ENCODE measurements around the gene THOC5. TPM values are rescaled to one million over a fixed set of nuclear protein-coding genes. Genes with fewer than 3 reads are reported as not detected.
"Not testable (repeated sequence)": the region's sequence is repeated elsewhere in the genome, so short reads cannot be mapped to it uniquely, and the experiment has no call there.

Gene THOC5
- total and polyA plus RNA-seq, 8 donors, result 32.7 to 44.2 (median 38.3) TPM

DNA sequence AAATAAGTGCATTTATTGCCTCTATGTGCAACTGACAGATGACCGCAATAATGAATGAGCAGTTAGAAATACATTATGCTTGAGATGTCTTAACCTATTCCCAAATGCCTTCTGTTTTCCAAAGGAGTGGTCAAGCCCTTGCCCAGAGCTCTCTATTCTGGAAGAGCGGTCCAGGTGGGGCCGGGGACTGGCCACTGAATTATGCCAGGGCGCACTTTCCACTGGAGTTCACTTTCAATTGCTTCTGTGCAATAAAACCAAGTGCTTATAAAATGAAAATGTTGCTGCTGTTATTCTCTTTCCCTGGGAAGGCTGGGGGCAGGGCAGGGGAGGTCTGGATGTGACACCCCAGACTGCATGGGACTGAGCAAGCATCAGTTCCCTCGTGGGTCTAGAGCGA, 62.5 kb downstream of the THOC5 start:
- TF ChIP-seq, protein P1, sequence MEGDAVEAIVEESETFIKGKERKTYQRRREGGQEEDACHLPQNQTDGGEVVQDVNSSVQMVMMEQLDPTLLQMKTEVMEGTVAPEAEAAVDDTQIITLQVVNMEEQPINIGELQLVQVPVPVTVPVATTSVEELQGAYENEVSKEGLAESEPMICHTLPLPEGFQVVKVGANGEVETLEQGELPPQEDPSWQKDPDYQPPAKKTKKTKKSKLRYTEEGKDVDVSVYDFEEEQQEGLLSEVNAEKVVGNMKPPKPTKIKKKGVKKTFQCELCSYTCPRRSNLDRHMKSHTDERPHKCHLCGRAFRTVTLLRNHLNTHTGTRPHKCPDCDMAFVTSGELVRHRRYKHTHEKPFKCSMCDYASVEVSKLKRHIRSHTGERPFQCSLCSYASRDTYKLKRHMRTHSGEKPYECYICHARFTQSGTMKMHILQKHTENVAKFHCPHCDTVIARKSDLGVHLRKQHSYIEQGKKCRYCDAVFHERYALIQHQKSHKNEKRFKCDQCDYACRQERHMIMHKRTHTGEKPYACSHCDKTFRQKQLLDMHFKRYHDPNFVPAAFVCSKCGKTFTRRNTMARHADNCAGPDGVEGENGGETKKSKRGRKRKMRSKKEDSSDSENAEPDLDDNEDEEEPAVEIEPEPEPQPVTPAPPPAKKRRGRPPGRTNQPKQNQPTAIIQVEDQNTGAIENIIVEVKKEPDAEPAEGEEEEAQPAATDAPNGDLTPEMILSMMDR (IDR thresholded peaks at IDR 0.05), result no peak
- ATAC-seq (no peak), DNase-seq (no peak)
- H3K4me3 ChIP-seq, result no peak overlapping the region
- H3K9me3 ChIP-seq, result peaks cover 0 to 3% of the 10 kb centered on the region in 2 donors
- H3K27me3 ChIP-seq, result no peaks in the 10 kb centered on the region
- H3K4me1 ChIP-seq, result no peaks in the 10 kb centered on the region
- no peaks in the 10 kb centered on the region for H3K36me3 ChIP-seq
- H3K27ac ChIP-seq, result no peak overlapping the region
- intact Hi-C loops (cut with DNase I), result no loop called here

DNA sequence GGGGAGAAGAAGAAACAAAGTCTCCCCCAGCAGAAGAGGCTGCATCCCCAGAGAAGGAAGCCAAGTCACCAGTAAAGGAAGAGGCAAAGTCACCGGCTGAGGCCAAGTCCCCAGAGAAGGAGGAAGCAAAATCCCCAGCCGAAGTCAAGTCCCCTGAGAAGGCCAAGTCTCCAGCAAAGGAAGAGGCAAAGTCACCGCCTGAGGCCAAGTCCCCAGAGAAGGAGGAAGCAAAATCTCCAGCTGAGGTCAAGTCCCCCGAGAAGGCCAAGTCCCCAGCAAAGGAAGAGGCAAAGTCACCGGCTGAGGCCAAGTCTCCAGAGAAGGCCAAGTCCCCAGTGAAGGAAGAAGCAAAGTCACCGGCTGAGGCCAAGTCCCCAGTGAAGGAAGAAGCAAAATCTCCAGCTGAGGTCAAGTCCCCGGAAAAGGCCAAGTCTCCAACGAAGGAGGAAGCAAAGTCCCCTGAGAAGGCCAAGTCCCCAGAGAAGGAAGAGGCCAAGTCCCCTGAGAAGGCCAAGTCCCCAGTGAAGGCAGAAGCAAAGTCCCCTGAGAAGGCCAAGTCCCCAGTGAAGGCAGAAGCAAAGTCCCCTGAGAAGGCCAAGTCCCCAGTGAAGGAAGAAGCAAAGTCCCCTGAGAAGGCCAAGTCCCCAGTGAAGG, 64.3 kb downstream of the THOC5 start:
- H3K36me3 ChIP-seq; H3K27ac ChIP-seq; ATAC-seq; H3K4me1 ChIP-seq; intact Hi-C loops (cut with DNase I); H3K27me3 ChIP-seq; H3K4me3 ChIP-seq; H3K9me3 ChIP-seq: not testable (repeated sequence)
- DNase-seq, result peak in 1 of 4 donors; percentile 41

DNA sequence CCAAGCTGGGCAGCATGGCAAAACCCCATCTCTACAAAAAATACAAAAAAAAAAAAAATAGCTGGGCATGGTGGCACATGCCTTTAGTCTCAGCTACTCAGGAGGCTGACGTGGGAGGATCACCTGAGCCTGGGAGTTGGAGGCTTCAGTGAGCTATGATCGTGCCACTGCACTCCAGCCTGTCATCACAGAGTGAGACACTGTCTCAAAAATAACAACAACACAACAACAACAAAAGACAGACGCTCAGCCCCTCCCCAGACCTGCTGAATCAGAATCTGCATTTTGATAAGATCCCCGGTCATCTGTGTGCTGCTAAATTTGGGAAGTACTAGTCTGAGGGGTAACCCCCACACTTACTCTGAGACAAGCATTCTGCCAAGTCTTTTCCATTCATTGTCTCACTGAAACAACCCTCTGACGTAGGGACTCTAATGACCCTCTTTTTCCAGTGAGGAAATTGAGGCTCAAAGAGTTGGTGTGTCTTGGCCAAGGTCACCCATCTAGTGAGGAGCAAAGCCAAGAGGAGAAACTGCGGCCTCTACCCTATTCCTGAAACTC, 66.1 kb downstream of the THOC5 start:
- H3K4me1 ChIP-seq, result no peaks in the 10 kb centered on the region

DNA sequence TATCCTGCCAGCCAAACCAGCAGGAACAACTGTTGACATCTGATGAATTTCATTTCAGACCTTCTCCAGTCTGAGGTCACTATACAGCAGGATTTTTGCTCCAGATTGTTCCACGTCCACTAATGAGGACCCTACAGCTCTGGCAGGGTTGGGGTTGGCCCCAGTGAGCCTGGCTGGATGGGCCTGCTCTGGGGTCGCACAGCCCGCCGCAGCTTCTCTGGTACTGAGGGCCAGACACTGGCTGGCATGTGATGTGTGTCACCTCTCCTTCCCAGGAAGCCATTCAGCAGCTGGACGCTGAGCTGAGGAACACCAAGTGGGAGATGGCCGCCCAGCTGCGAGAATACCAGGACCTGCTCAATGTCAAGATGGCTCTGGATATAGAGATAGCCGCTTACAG, 68.1 kb downstream of the THOC5 start:
- no peaks in the 10 kb centered on the region for H3K9me3 ChIP-seq
- no peak overlapping the region for H3K4me3 ChIP-seq
- no peaks in the 10 kb centered on the region for H3K36me3 ChIP-seq
- TF ChIP-seq, protein P1 (IDR thresholded peaks at IDR 0.05), result no peak
- intact Hi-C loops (cut with DNase I), result no loop called here
- peaks cover 0 to 12% of the 10 kb centered on the region in 2 donors for H3K4me1 ChIP-seq
- ATAC-seq, result no peak
- peaks cover 19 to 30% of the 10 kb centered on the region in 2 donors for H3K27me3 ChIP-seq
- H3K27ac ChIP-seq, result no peak overlapping the region
- no peak for DNase-seq

More for the DNA sequence above, 66.1 kb downstream of the THOC5 start:
- no peaks in the 10 kb centered on the region for H3K36me3 ChIP-seq
- intact Hi-C loops (cut with DNase I), result no loop called here
- DNase-seq (no peak), ATAC-seq (no peak)
- TF ChIP-seq, protein P1 (IDR thresholded peaks at IDR 0.05), result no peak
- H3K27ac ChIP-seq, result no peak overlapping the region
- H3K4me3 ChIP-seq, result no peak overlapping the region
- H3K27me3 ChIP-seq, result peaks cover 0 to 9% of the 10 kb centered on the region in 2 donors
- H3K9me3 ChIP-seq, result no peaks in the 10 kb centered on the region

DNA sequence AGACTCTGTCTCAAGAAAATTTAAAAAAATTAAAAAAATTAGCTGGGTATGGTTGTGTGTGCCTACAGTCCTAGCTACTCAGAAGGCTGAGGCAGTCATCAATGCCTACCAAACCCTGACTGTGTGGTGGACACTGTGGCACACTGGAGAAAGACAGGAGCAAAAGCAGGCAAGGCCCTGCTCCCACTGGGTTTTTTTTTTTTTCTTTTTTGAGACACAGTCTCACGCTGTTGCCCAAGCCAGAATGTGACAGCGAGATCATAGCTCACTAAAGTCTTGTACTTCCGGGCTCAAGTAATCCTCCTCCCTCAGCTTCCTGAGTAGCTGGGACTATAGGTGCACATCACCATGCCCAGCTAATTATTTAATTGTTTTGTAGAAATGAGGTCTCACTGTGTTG, 68.9 kb downstream of the THOC5 start:
- Histone ChIP-seq H3K27me3 (peaks cover 27 to 38% of the 10 kb centered on the region in 2 donors), H3K27ac (no peak overlapping the region), H3K36me3 (no peaks in the 10 kb centered on the region), H3K4me1 (peaks cover 0 to 19% of the 10 kb centered on the region in 2 donors), H3K4me3 (no peak overlapping the region), H3K9me3 (no peaks in the 10 kb centered on the region)
- ATAC-seq, result no peak
- DNase-seq, result no peak
- TF ChIP-seq, protein P1 (IDR thresholded peaks at IDR 0.05), result no peak
- intact Hi-C loops (cut with DNase I), result no loop called here

Measured in left lung (tissue), 10 donors.